Neural progenitor cell (in vitro differentiated cells): Measurements from ENCODE around the gene TAF4. TPM values are rescaled to one million over a fixed set of nuclear protein-coding genes. Genes with fewer than 3 reads are reported as not detected.

Experiments used
- DNase-seq: peaks from one replicate; pipeline ENCODE4 v3.0.0-alpha.2; 2016; ENCODE audit warnings: low spot score
- H2AFZ ChIP-seq: fragments of 200-600 bp; sonication (generic); replicated peaks from 2 replicates; pipeline ENCODE4 v1.6.1; 2016; ENCODE audit warnings: antibody characterized with exemption
- H3F3A ChIP-seq: fragments of 200-600 bp; sonication (generic); 2 replicates; pipeline ENCODE4 v1.6.1; 2016; ENCODE audit warnings: antibody characterized with exemption, low read depth
- H3K27ac ChIP-seq: fragments of 200-600 bp; sonication (generic); 2 replicates; pipeline ENCODE4 v1.5.1; 2016; ENCODE audit warnings: mild to moderate bottlenecking
- H3K27me3 ChIP-seq: fragments of 200-600 bp; sonication (generic); 2 replicates; pipeline ENCODE4 v1.6.1; 2016; ENCODE audit warnings: mild to moderate bottlenecking, moderate library complexity
- H3K36me3 ChIP-seq: fragments of 200-600 bp; sonication (generic); 2 replicates; pipeline ENCODE4 v1.5.1; 2016
- H3K4me1 ChIP-seq: fragments of 200-600 bp; sonication (generic); 2 replicates; pipeline ENCODE4 v1.6.1; 2016; ENCODE audit warnings: mixed run types
- H3K4me2 ChIP-seq: fragments of 200-600 bp; sonication (generic); 2 replicates; pipeline ENCODE4 v1.6.1; 2016
- H3K4me3 ChIP-seq: fragments of 200-600 bp; sonication (generic); 2 replicates; pipeline ENCODE4 v1.5.1; 2016
- H3K79me2 ChIP-seq: fragments of 200-600 bp; sonication (generic); 2 replicates; pipeline ENCODE4 v1.6.1; 2016; ENCODE audit warnings: low read depth
- H3K9ac ChIP-seq: fragments of 200-600 bp; sonication (generic); 2 replicates; pipeline ENCODE4 v1.6.1; 2016
- H3K9me3 ChIP-seq: fragments of 200-600 bp; sonication (generic); 2 replicates; pipeline ENCODE4 v1.5.1; 2016; ENCODE audit warnings: low read depth
- H4K20me1 ChIP-seq: fragments of 200-600 bp; sonication (generic); 2 replicates; pipeline ENCODE4 v1.6.1; 2016; ENCODE audit warnings: low read depth
- H3K27ac Mint-ChIP-seq: 3 replicates; pipeline ENCODE4 v1.8.0; 2021; ENCODE audit warnings: mixed read lengths
- H3K27me3 Mint-ChIP-seq: 2 replicates; pipeline ENCODE4 v1.8.0; 2022; ENCODE audit warnings: low read depth, mild to moderate bottlenecking, inconsistent platforms, moderate library complexity, mixed read lengths; ENCODE audit not compliant: insufficient read depth
- H3K36me3 Mint-ChIP-seq: 3 replicates; pipeline ENCODE4 v1.8.0; 2021; ENCODE audit warnings: mixed read lengths
- H3K4me1 Mint-ChIP-seq: 3 replicates; pipeline ENCODE4 v1.8.0; 2021; ENCODE audit warnings: mixed read lengths
- H3K4me3 Mint-ChIP-seq: 3 replicates; pipeline ENCODE4 v1.8.0; 2021; ENCODE audit warnings: mild to moderate bottlenecking, moderate library complexity, mixed read lengths
- H3K9me3 Mint-ChIP-seq: 3 replicates; pipeline ENCODE4 v1.8.0; 2020; ENCODE audit warnings: mixed read lengths
- EZH2 ChIP-seq: fragments of 200-600 bp; sonication (generic); IDR thresholded peaks from 2 replicates; pipeline ENCODE4 v1.6.1; 2017; ENCODE audit warnings: antibody characterized with exemption, mild to moderate bottlenecking, moderate library complexity
- EZH2phosphoT487 ChIP-seq: fragments of 200-600 bp; sonication (generic); IDR thresholded peaks from 2 replicates; pipeline ENCODE4 v1.6.1; 2017; ENCODE audit warnings: antibody characterized with exemption
- total RNA-seq: library from RNA; depleted of rRNA; stranded (reverse); fragments of >200 nt; gene quantifications from 2 replicates; pipeline ENCODE4 v1.2.3, GENCODE V29; 2015; ENCODE audit warnings: low replicate concordance
- TF ChIP-seq, protein P1 (sequence below): fragments of 200-600 bp; sonication (generic); IDR thresholded peaks from 2 replicates; pipeline ENCODE4 v1.5.1; 2017; ENCODE audit warnings: antibody characterized with exemption, mild to moderate bottlenecking

Gene TAF4
- total RNA-seq, 1 donor from 2014 or later = 9.9 TPM

DNA sequence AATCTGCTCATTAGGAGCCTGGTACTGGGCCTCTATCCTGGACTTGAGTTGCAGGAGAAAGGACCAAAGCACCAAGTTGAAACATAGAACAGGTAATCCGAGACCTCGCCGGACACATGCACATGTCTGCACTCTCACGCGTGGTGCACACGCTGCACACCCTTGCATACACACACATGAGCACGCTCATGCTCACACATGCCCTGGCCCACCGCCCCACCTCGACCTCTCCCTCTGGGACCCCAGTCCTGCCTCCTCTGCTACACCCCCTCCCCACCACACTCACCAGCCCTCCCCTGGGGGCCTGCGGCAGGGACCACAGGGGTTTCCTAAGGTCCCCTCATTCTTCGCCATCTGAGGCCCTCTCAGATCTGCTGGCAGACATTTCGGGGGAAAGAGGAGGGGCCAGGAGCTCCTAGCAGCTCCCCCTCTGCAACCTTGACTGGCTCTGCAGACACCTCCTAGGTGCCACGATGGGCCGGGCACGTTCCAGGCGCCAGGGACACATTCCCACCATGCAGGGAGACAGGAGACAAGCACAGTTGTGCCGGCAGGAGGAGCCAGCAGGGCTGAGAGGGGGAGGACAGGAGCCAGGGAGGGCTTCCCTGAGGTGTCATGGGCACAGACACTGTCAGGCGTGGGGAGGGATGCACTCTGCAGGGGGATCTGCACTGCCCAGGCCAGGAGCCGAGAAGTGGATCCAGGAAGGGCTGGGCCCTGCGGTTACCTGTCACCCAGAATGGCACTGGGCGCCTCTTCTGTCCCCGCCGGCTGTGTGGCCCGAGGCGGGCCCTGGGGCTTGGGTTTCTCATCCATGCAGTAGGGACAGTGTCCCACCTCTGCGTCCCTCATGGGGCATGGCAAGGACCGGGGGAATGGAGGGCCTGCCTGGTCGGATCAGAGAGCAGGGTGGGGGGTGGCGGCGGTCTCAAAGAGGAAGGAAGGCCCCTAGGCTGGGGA lies 31.0 kb upstream of the TAF4 start:
- H3F3A ChIP-seq = no peaks in the 10 kb centered on the region
- TF ChIP-seq EZH2 (no peak), EZH2phosphoT487 (no peak)
- TF ChIP-seq, protein P1, sequence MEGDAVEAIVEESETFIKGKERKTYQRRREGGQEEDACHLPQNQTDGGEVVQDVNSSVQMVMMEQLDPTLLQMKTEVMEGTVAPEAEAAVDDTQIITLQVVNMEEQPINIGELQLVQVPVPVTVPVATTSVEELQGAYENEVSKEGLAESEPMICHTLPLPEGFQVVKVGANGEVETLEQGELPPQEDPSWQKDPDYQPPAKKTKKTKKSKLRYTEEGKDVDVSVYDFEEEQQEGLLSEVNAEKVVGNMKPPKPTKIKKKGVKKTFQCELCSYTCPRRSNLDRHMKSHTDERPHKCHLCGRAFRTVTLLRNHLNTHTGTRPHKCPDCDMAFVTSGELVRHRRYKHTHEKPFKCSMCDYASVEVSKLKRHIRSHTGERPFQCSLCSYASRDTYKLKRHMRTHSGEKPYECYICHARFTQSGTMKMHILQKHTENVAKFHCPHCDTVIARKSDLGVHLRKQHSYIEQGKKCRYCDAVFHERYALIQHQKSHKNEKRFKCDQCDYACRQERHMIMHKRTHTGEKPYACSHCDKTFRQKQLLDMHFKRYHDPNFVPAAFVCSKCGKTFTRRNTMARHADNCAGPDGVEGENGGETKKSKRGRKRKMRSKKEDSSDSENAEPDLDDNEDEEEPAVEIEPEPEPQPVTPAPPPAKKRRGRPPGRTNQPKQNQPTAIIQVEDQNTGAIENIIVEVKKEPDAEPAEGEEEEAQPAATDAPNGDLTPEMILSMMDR = no peak
- Mint-ChIP-seq H3K4me3 (no peak overlapping the region), H3K27me3 (peaks cover 7% of the 10 kb centered on the region), H3K27ac (no peak overlapping the region), H3K4me1 (no peaks in the 10 kb centered on the region), H3K9me3 (no peaks in the 10 kb centered on the region), H3K36me3 (no peaks in the 10 kb centered on the region)
- no peaks in the 10 kb centered on the region for H3K27me3 ChIP-seq
- H4K20me1 ChIP-seq = no peaks in the 10 kb centered on the region
- H3K36me3 ChIP-seq = no peaks in the 10 kb centered on the region
- H3K4me3 ChIP-seq = no peak overlapping the region
- H3K27ac ChIP-seq = no peak overlapping the region
- no peak overlapping the region for H2AFZ ChIP-seq
- H3K79me2 ChIP-seq = no peaks in the 10 kb centered on the region
- no peaks in the 10 kb centered on the region for H3K4me1 ChIP-seq
- H3K9me3 ChIP-seq = no peaks in the 10 kb centered on the region
- no peak overlapping the region for H3K4me2 ChIP-seq
- H3K9ac ChIP-seq = no peak overlapping the region
- DNase-seq = no peak

DNA sequence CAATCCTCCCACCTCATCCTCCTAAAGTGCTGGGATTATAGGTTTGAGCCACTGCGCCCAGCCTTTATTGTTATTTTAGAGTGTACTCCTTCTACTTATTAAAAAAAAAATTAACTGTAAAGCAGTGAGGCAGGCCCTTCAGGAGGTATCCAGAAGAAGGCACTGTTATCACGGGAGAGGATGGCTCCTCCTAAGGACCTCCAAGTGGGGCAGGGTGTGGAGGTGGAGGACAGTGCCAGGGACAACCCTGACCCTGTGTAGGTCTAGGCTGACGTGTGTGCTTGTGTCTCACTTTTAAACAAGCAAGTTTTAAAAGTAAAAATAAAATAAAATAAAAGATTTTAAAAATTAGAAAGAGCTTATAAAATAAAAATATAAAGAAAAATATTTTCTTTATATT lies 23.7 kb upstream of the TAF4 start:
- H3K9ac ChIP-seq = no peak overlapping the region

DNA sequence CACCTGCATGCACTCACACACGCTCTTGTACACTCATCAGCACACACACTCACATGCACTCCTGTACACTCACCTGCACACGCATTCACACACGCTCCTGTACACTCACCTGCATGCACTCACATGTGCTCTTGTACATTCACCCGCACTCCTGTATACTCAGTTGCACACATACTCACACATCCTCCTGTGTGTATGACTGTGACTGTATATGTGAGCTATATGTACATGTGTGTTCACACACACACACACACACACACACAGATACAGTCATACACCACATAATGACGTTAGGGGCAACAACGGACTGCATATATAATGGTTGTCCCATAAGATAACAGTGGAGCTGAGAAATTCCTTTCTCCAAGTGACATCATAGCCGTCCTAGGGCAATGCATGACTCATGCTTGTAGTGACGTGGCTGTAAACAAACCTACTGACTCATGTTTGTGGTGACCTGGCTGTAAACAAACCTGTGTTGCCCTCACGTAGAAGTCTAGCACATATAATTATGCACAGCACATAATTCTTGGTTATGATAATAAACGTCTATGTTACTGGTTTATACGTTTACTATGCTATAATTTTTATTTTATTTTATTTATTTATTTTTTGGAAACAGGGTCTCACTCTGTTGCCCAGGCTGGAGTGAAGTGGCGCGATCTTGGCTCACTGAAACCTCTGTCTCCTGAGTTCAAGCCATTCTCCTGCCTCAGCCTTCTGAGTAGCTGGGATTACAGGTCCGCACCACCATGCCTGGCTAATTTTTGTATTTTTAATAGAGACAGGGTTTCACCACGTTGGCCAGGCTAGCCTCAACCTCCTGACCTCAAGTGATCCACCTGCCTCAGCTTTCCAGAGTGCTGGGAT lies 22.8 kb upstream of the TAF4 start:
- no peaks in the 10 kb centered on the region for H3K36me3 Mint-ChIP-seq
- Histone ChIP-seq H3K4me1 (no peaks in the 10 kb centered on the region), H3K27ac (no peak overlapping the region)

More for the DNA sequence above, 23.7 kb upstream of the TAF4 start:
- H3K4me3 Mint-ChIP-seq = no peak overlapping the region
- H3K36me3 Mint-ChIP-seq = no peaks in the 10 kb centered on the region
- no peak overlapping the region for H2AFZ ChIP-seq
- H3K79me2 ChIP-seq = no peaks in the 10 kb centered on the region
- no peaks in the 10 kb centered on the region for H3F3A ChIP-seq
- no peaks in the 10 kb centered on the region for H4K20me1 ChIP-seq
- H3K27me3 Mint-ChIP-seq = peaks cover 11% of the 10 kb centered on the region
- H3K36me3 ChIP-seq = no peaks in the 10 kb centered on the region
- no peaks in the 10 kb centered on the region for H3K4me1 ChIP-seq
- no peaks in the 10 kb centered on the region for H3K27me3 ChIP-seq
- no peak overlapping the region for H3K27ac Mint-ChIP-seq
- H3K9me3 Mint-ChIP-seq = no peaks in the 10 kb centered on the region
- DNase-seq = no peak
- TF ChIP-seq EZH2phosphoT487 = no peak
- H3K4me2 ChIP-seq = no peak overlapping the region
- H3K4me1 Mint-ChIP-seq = no peaks in the 10 kb centered on the region
- no peaks in the 10 kb centered on the region for H3K9me3 ChIP-seq
- no peak overlapping the region for H3K27ac ChIP-seq
- H3K4me3 ChIP-seq = no peak overlapping the region

More for the DNA sequence above, 22.8 kb upstream of the TAF4 start:
- H3K79me2 ChIP-seq = no peaks in the 10 kb centered on the region
- H3K27me3 ChIP-seq = no peaks in the 10 kb centered on the region
- Mint-ChIP-seq H3K4me1 (no peaks in the 10 kb centered on the region), H3K27me3 (peaks cover 11% of the 10 kb centered on the region), H3K27ac (no peak overlapping the region), H3K9me3 (no peaks in the 10 kb centered on the region), H3K4me3 (no peak overlapping the region)
- no peak overlapping the region for H2AFZ ChIP-seq
- no peaks in the 10 kb centered on the region for H4K20me1 ChIP-seq
- no peaks in the 10 kb centered on the region for H3K36me3 ChIP-seq
- no peaks in the 10 kb centered on the region for H3K9me3 ChIP-seq
- H3K4me3 ChIP-seq = no peak overlapping the region
- TF ChIP-seq, protein P1 = no peak
- TF ChIP-seq EZH2 = no peak
- no peak for TF ChIP-seq EZH2phosphoT487
- no peak overlapping the region for H3K4me2 ChIP-seq
- DNase-seq = no peak
- H3K9ac ChIP-seq = no peak overlapping the region
- no peaks in the 10 kb centered on the region for H3F3A ChIP-seq
